HepG2 (cell line): Measurements from ENCODE around the gene PDLIM7. TPM values are rescaled to one million over a fixed set of nuclear protein-coding genes. Genes with fewer than 3 reads are reported as not detected.
A peak's percentile ranks its signal among the peaks of the same experiment; 100 is the strongest.

Source experiments
- CHCHD3 ChIP-seq: sonication (generic); formaldehyde crosslinking; IDR thresholded peaks from 2 replicates; pipeline ENCODE4 v1.8.0; 2022; ENCODE audit warnings: mild to moderate bottlenecking, missing genetic modification reagents, moderate library complexity
- GMEB2 ChIP-seq: IDR thresholded peaks from 2 replicates; pipeline ENCODE4 v1.6.1; 2016; ENCODE audit warnings: missing biosample characterization, missing genetic modification reagents, low read depth
- HBP1 ChIP-seq: IDR thresholded peaks from 2 replicates; pipeline ENCODE4 v1.6.1; 2016; ENCODE audit warnings: low read depth, control low read depth
- KDM4B ChIP-seq: sonication (generic); formaldehyde crosslinking; IDR thresholded peaks from 2 replicates; pipeline ENCODE4 v1.4.0; 2020; ENCODE audit warnings: missing genetic modification reagents
- KLF16 ChIP-seq, 2 experiments: sonication (generic) in 1 of 2; formaldehyde crosslinking in 1 of 2; IDR thresholded peaks; 2 replicates each; pipeline versions ENCODE4 v1.6.1 to v1.8.0; 2016 to 2023; ENCODE audit warnings: missing genetic modification reagents in 2 of 2, missing compliant biosample characterization in 1 of 2
- MYNN ChIP-seq: sonication (generic); formaldehyde crosslinking; IDR thresholded peaks from 2 replicates; pipeline ENCODE4 v1.4.0; 2020; ENCODE audit warnings: mild to moderate bottlenecking, low read depth, missing genetic modification reagents
- NAIF1 ChIP-seq: sonication (generic); formaldehyde crosslinking; IDR thresholded peaks from 2 replicates; pipeline ENCODE4 v1.5.0; 2020; ENCODE audit warnings: mild to moderate bottlenecking, missing genetic modification reagents, borderline replicate concordance
- NFE2L1 ChIP-seq: sonication (generic); formaldehyde crosslinking; IDR thresholded peaks from 2 replicates; pipeline ENCODE4 v1.4.0; 2020; ENCODE audit warnings: missing genetic modification reagents, mild to moderate bottlenecking, borderline replicate concordance
- PRDM10 ChIP-seq: sonication (generic); formaldehyde crosslinking; IDR thresholded peaks from 2 replicates; pipeline ENCODE4 v1.4.0; 2020; ENCODE audit warnings: low read depth, missing genetic modification reagents
- ZBTB2 ChIP-seq: sonication (generic); formaldehyde crosslinking; IDR thresholded peaks from 2 replicates; pipeline ENCODE4 v1.8.0; 2022; ENCODE audit warnings: low read depth, missing genetic modification reagents
- ZBTB37 ChIP-seq: sonication (generic); formaldehyde crosslinking; IDR thresholded peaks from 2 replicates; pipeline ENCODE4 v1.4.0; 2020; ENCODE audit warnings: mild to moderate bottlenecking, missing genetic modification reagents
- ZNF337 ChIP-seq: sonication (generic); formaldehyde crosslinking; IDR thresholded peaks from 2 replicates; pipeline ENCODE4 v1.5.1; 2020; ENCODE audit warnings: missing genetic modification reagents, low read depth, mild to moderate bottlenecking, borderline replicate concordance
- ZNF670 ChIP-seq: sonication (generic); formaldehyde crosslinking; IDR thresholded peaks from 2 replicates; pipeline ENCODE4 v1.8.0; 2022; ENCODE audit warnings: mild to moderate bottlenecking, missing genetic modification reagents, borderline replicate concordance
- polyA plus RNA-seq, 8 experiments: library from polyadenylated mRNA; depleted of rRNA in 3 of 8; stranded (reverse) in 7 of 8; unstranded in 1 of 8; fragments of >200 nt; fragmentation: Illumina TruSeq in 4 of 8; extraction: Trizol in 4 of 8; gene quantifications; 2 replicates each; pipeline versions ENCODE4 v1.2.1 to v1.2.3, GENCODE V29; 2011 to 2016; ENCODE audit warnings: low read depth in 4 of 8, missing spikeins in 1 of 8, mixed read lengths in 1 of 8; ENCODE audit not compliant: insufficient read depth in 1 of 8
- total RNA-seq, 5 experiments: library from RNA; depleted of rRNA; stranded (reverse); fragments of >200 nt; fragmentation: Illumina TruSeq; extraction: Trizol; gene quantifications; 2 replicates each; pipeline ENCODE4 v1.2.3, GENCODE V29; 2016; ENCODE audit warnings: low read depth in 1 of 5
- TF ChIP-seq, protein P1 (sequence below): sonication (generic); formaldehyde crosslinking; IDR thresholded peaks from 2 replicates; pipeline ENCODE4 v1.9.0; 2022; ENCODE audit warnings: missing genetic modification reagents, mild to moderate bottlenecking, borderline replicate concordance

Gene PDLIM7
- total and polyA plus RNA-seq, 2 of the 13 experiments (the other 11 are each of a cell fraction or from before 2014, with no cell fraction given) = 21.1 to 31.3 TPM

GRCh38 chr5:177516601-177517568 lies 19.5 kb upstream of the PDLIM7 start, which contains the start of gene DDX41 (continued):
- TF ChIP-seq ZBTB37 (CRISPR knock-in tag) = no peak
- no peak for TF ChIP-seq CHCHD3
- peak; percentile 68 for TF ChIP-seq KDM4B (CRISPR knock-in tag)
- TF ChIP-seq KLF16 (CRISPR knock-in tag; IDR thresholded peaks at IDR 0.05) = peak; percentile 67 to 87; a peak in 3 of 4 replicates
- TF ChIP-seq ZNF337 = 0 out of 2 replicates have a peak, but pooled peaks have one; percentile 56
- peak; percentile 68; the same call in 1 of the 2 replicates for TF ChIP-seq ZNF670 (CRISPR knock-in tag)
- TF ChIP-seq NAIF1 = peak; percentile 84
- peak; percentile 94 for TF ChIP-seq GMEB2 (CRISPR knock-in tag)
- peak; percentile 94 for TF ChIP-seq ZBTB2 (CRISPR knock-in tag)
- TF ChIP-seq HBP1 (CRISPR knock-in tag) = no peak; the same call in 1 of the 2 replicates
- TF ChIP-seq NFE2L1 = no peak
- TF ChIP-seq PRDM10 (CRISPR knock-in tag) = peak; percentile 92
- TF ChIP-seq, protein P1, sequence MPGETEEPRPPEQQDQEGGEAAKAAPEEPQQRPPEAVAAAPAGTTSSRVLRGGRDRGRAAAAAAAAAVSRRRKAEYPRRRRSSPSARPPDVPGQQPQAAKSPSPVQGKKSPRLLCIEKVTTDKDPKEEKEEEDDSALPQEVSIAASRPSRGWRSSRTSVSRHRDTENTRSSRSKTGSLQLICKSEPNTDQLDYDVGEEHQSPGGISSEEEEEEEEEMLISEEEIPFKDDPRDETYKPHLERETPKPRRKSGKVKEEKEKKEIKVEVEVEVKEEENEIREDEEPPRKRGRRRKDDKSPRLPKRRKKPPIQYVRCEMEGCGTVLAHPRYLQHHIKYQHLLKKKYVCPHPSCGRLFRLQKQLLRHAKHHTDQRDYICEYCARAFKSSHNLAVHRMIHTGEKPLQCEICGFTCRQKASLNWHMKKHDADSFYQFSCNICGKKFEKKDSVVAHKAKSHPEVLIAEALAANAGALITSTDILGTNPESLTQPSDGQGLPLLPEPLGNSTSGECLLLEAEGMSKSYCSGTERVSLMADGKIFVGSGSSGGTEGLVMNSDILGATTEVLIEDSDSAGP (CRISPR knock-in tag) = peak; percentile 97
- 0 out of 2 replicates have a peak, but pooled peaks have one; percentile 87 for TF ChIP-seq MYNN (CRISPR knock-in tag)
